ENCODE data around the gene INPP4B. TPM values are rescaled to one million over a fixed set of nuclear protein-coding genes. Genes with fewer than 3 reads are reported as not detected.
A peak's percentile ranks its signal among the peaks of the same experiment; 100 is the strongest.

The INPP4B gene
- total and polyA plus RNA-seq, 7 experiments from 2014 or later, result 52.8 to 77.5 (median 64.2) TPM

DNA sequence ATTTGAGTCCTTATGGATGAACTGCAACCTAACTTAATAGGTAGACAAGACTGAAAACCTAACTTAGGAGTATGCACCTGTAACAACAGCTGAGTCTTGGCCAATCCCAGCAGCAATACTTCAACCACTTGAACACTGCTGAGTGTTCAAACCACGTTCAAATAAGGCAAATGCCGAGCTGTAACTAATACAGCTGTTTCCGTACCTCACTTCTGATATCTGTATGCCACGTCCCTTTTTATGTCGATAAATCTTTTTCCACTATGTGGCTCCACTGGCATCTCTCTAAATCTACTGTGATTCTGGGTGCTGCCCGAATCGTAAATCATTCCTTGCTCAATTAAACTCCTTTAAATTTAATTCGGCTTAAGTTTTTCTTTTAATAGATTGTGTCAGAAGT, 459.7 kb downstream of the INPP4B start:
- DNase-seq, result no peak
- H3K27ac ChIP-seq (ENCODE audit: low read depth, low read length), result no peak overlapping the region
- no peaks in the 10 kb centered on the region for H3K27me3 ChIP-seq (ENCODE audit: control insufficient read depth in 2 of 2, insufficient read depth in 2 of 2, low read length in 2 of 2)
- intact Hi-C loops (cut with micrococcal nuclease), result no loop called here
- CTCF ChIA-PET, result no interaction called here
- Mint-ChIP-seq H3K27me3 (no peaks in the 10 kb centered on the region), H3K9me3 (peaks cover 0 to 15% (median 0%) of the 10 kb centered on the region in 11 donors), H3K36me3 (peaks cover 0 to 49% (median 40%) of the 10 kb centered on the region in 5 donors), H3K4me1 (peaks cover 12 to 84% (median 71%) of the 10 kb centered on the region in 7 donors), H3K4me3 (peak overlapping the region in 1 of 10 donors; percentile 10), H3K27ac (peak overlapping the region in 4 of 9 donors; percentile 9 to 76 (median 60))
- H3K4me1 ChIP-seq (ENCODE audit: control insufficient read depth in 2 of 2, insufficient read depth in 2 of 2, low read length in 2 of 2), result peaks cover 28% of the 10 kb centered on the region in 2 donors
- H3K4me3 ChIP-seq (ENCODE audit: low read length), result no peak overlapping the region
- no peak for ATAC-seq
- H3K36me3 ChIP-seq (ENCODE audit: control insufficient read depth in 2 of 3, insufficient read depth in 3 of 3, low read length in 3 of 3), result no peaks in the 10 kb centered on the region
- POLR2A ChIA-PET, result interaction anchor here (1.1 to 1.6 kb wide), 3 partner anchors 13 to 19 kb away, joined by 4 to 6 read pairs (median 4); no protein-coding TSS in a partner anchor
- no peaks in the 10 kb centered on the region for H3K9me3 ChIP-seq (ENCODE audit: control insufficient read depth in 2 of 3, low read length in 3 of 3)

DNA sequence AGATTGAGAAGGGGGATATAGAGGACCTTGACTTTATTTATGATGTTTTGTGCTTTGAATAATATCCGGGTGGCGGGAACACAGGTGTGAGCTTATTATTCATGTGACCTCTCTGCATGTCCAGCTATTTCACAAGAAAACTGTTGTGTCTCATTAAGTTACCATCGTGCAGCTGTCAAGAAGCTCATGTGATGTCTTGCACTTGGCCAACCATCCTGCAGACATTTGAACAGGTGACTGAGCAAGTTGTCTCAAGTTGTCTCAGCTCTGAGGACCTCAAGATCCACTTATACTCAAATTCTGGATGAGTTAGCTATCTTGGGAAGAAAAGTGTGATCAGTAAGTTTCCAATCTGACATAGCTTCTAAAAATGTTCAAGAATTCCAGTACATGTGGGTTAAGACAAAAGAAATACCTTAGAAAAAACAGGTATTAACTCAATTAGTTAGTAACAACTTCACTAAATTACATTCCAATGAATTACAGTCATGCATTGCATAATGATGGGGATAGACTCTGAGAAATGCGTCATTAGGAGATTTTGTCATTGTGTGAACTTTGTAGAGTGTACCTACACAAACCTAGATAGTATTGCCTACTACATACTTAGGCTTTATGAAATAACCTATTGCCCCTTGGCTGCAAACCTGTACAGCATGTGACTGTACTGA, 462.2 kb downstream of the INPP4B start:
- Histone ChIP-seq H3K4me3 (ENCODE audit: low read length) (no peak overlapping the region), H3K27ac (ENCODE audit: low read depth, low read length) (no peak overlapping the region), H3K27me3 (ENCODE audit: control insufficient read depth in 2 of 2, insufficient read depth in 2 of 2, low read length in 2 of 2) (no peaks in the 10 kb centered on the region), H3K9me3 (ENCODE audit: control insufficient read depth in 2 of 3, low read length in 3 of 3) (no peaks in the 10 kb centered on the region), H3K36me3 (ENCODE audit: control insufficient read depth in 2 of 3, insufficient read depth in 3 of 3, low read length in 3 of 3) (no peaks in the 10 kb centered on the region), H3K4me1 (ENCODE audit: control insufficient read depth in 2 of 2, insufficient read depth in 2 of 2, low read length in 2 of 2) (peaks cover 28 to 41% of the 10 kb centered on the region in 2 donors)
- peaks cover 20 to 89% (median 78%) of the 10 kb centered on the region in 7 donors for H3K4me1 Mint-ChIP-seq
- CTCF ChIA-PET, result interaction anchor here (1.0 to 1.2 kb wide), 2 partner anchors 8 to 28 kb away, joined by 3 read pairs; no protein-coding TSS in a partner anchor
- H3K9me3 Mint-ChIP-seq, result peaks cover 0 to 1% (median 0%) of the 10 kb centered on the region in 11 donors
- H3K36me3 Mint-ChIP-seq, result peaks cover 0 to 47% (median 37%) of the 10 kb centered on the region in 5 donors
- H3K27me3 Mint-ChIP-seq, result no peaks in the 10 kb centered on the region
- POLR2A ChIA-PET, result interaction anchor here (0.6 to 2.6 kb wide), 6 partner anchors 8 to 34 kb away, joined by 3 to 11 read pairs (median 4); no protein-coding TSS in a partner anchor
- ATAC-seq, result no peak
- H3K4me3 Mint-ChIP-seq, result peak overlapping the region in 7 of 10 donors; percentile 22 to 71 (median 55)
- intact Hi-C loops (cut with micrococcal nuclease), result loop anchor here in 1 of 2 donors (1.0 kb wide), 1 partner anchor 8 kb away; no protein-coding TSS in a partner anchor
- DNase-seq, result no peak
- peak overlapping the region in 8 of 9 donors; percentile 7 to 90 (median 65) for H3K27ac Mint-ChIP-seq

DNA sequence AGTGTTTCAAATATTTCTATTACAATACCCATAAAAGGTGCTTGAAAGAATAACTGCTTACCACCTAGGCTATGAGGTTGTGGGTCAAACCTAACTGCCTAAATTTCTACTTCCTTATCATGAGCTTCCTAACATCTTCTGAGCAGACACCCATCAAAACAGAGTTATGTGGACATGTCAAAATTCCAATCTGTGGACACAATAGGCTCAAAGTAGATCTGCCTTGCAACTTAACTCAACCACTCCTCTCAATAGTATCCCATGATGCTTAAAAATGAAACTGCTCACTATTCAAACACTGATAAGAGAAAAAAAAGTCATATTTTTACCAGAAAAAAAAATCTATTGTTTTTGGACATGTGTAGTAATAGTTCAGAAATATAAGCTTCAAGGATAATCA, 462.7 kb downstream of the INPP4B start:
- DNase-seq (no peak), ATAC-seq (no peak)
- POLR2A ChIA-PET, result interaction anchor here (0.6 to 2.6 kb wide), 9 partner anchors 9 to 171 kb away, joined by 3 to 11 read pairs (median 3); no protein-coding TSS in a partner anchor
- Histone ChIP-seq H3K27ac (ENCODE audit: low read depth, low read length) (no peak overlapping the region), H3K9me3 (ENCODE audit: control insufficient read depth in 2 of 3, low read length in 3 of 3) (no peaks in the 10 kb centered on the region), H3K27me3 (ENCODE audit: control insufficient read depth in 2 of 2, insufficient read depth in 2 of 2, low read length in 2 of 2) (no peaks in the 10 kb centered on the region), H3K36me3 (ENCODE audit: control insufficient read depth in 2 of 3, insufficient read depth in 3 of 3, low read length in 3 of 3) (no peaks in the 10 kb centered on the region), H3K4me1 (ENCODE audit: control insufficient read depth in 2 of 2, insufficient read depth in 2 of 2, low read length in 2 of 2) (peaks cover 28 to 41% of the 10 kb centered on the region in 2 donors), H3K4me3 (ENCODE audit: low read length) (no peak overlapping the region)
- intact Hi-C loops (cut with micrococcal nuclease), result no loop called here
- Mint-ChIP-seq H3K36me3 (peaks cover 0 to 47% (median 35%) of the 10 kb centered on the region in 5 donors), H3K4me1 (peaks cover 21 to 89% (median 76%) of the 10 kb centered on the region in 7 donors), H3K4me3 (peak overlapping the region in 7 of 10 donors; percentile 22 to 71 (median 53)), H3K9me3 (peaks cover 0 to 1% (median 0%) of the 10 kb centered on the region in 11 donors), H3K27me3 (no peaks in the 10 kb centered on the region), H3K27ac (peak overlapping the region in 8 of 9 donors; percentile 7 to 90 (median 65))
- CTCF ChIA-PET, result interaction anchor here (1.0 to 1.2 kb wide), 2 partner anchors 9 to 29 kb away, joined by 3 read pairs; no protein-coding TSS in a partner anchor

DNA sequence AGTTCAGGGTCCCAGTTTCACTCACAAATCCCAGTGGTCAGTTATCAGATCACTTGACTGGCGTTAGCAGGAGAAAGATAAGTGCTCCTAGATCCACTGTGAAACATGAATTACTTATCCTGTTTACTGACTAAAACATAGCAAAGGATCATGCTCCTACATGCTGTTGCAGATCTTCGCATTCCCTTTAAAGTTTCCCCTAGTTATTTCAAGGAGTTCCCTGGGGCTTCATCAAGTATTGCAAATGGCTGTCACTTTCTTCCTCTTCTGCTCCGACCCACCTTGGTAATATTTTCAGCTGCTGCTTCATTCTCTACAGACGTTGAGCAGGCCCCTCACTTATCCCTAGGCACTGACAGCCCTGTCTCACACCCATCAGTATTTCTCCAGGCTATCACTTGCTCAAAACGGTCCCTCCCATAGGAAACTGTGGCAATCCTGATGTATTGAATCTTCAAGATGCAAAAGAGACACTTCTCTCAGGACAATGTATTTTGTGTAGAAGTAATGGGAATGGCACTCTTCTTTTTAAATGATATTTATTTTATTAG, 466.0 kb downstream of the INPP4B start:
- Histone ChIP-seq H3K4me1 (ENCODE audit: control insufficient read depth in 2 of 2, insufficient read depth in 2 of 2, low read length in 2 of 2) (peaks cover 39 to 59% of the 10 kb centered on the region in 2 donors), H3K27ac (ENCODE audit: low read depth, low read length) (peak overlapping the region; percentile 53)
- H3K4me1 Mint-ChIP-seq, result peaks cover 34 to 91% (median 85%) of the 10 kb centered on the region in 7 donors

DNA sequence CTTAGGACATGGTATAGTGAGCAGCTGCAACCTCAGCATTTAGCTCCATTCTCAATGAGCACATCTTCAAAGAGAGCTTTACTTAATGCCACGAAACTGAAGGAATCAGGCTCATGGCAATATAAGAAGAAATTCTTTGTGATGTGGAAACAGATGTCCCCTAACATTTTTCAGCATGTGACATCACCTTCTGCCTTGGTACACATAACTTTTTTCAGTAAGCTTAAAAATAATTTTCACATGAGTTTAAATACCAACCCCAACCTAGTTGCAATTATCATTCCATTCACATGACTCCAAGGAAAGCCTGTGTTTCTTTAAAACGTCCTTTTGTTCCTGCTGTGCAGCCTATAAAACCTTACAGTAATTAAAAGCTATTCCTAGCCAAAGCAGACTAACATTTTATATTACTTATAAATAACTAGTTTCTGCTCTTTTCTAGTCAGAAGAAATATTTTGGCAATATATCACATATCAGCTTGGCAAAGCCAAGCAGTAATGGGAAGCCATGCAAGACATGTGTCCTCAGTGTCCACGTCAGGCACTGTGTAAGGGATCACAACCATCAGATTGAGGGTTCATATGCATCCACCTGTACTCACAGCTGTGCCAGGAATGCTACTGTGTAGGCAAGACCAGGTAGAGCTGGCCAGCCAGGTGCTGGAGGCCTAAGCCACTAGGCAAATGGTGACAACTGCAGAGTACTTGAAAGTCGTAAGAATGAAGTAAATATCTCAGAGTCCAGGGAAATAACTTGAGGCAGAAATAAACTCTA, 466.6 kb downstream of the INPP4B start:
- H3K9me3 Mint-ChIP-seq, result no peaks in the 10 kb centered on the region
- H3K4me3 Mint-ChIP-seq, result peak overlapping the region in 3 of 10 donors; percentile 28 to 72 (median 34)
- Histone ChIP-seq H3K4me1 (ENCODE audit: control insufficient read depth in 2 of 2, insufficient read depth in 2 of 2, low read length in 2 of 2) (peaks cover 42 to 64% of the 10 kb centered on the region in 2 donors), H3K9me3 (ENCODE audit: control insufficient read depth in 2 of 3, low read length in 3 of 3) (no peaks in the 10 kb centered on the region), H3K36me3 (ENCODE audit: control insufficient read depth in 2 of 3, insufficient read depth in 3 of 3, low read length in 3 of 3) (no peaks in the 10 kb centered on the region), H3K27me3 (ENCODE audit: control insufficient read depth in 2 of 2, insufficient read depth in 2 of 2, low read length in 2 of 2) (no peaks in the 10 kb centered on the region), H3K4me3 (ENCODE audit: low read length) (no peak overlapping the region), H3K27ac (ENCODE audit: low read depth, low read length) (peak overlapping the region; percentile 53)
- ATAC-seq (no peak), DNase-seq (no peak)
- intact Hi-C loops (cut with micrococcal nuclease), result loop anchor here in 1 of 2 donors (1.0 to 2.0 kb wide), 3 partner anchors 7 to 17 kb away; no protein-coding TSS in a partner anchor
- H3K27me3 Mint-ChIP-seq, result no peaks in the 10 kb centered on the region
- H3K4me1 Mint-ChIP-seq, result peaks cover 39 to 91% (median 87%) of the 10 kb centered on the region in 7 donors
- POLR2A ChIA-PET, result interaction anchor here (0.5 to 3.6 kb wide), 12 partner anchors 10 to 192 kb away, joined by 3 to 26 read pairs (median 5); no protein-coding TSS in a partner anchor
- CTCF ChIA-PET, result interaction anchor here (0.6 to 1.8 kb wide), 8 partner anchors 24 to 187 kb away, joined by 3 to 8 read pairs (median 3); no protein-coding TSS in a partner anchor
- H3K27ac Mint-ChIP-seq, result peak overlapping the region; percentile 8 to 85 (median 75)
- H3K36me3 Mint-ChIP-seq, result peaks cover 0 to 35% (median 19%) of the 10 kb centered on the region in 5 donors

More for the DNA sequence above, 466.0 kb downstream of the INPP4B start:
- Histone ChIP-seq H3K4me3 (ENCODE audit: low read length) (no peak overlapping the region), H3K36me3 (ENCODE audit: control insufficient read depth in 2 of 3, insufficient read depth in 3 of 3, low read length in 3 of 3) (no peaks in the 10 kb centered on the region), H3K9me3 (ENCODE audit: control insufficient read depth in 2 of 3, low read length in 3 of 3) (no peaks in the 10 kb centered on the region), H3K27me3 (ENCODE audit: control insufficient read depth in 2 of 2, insufficient read depth in 2 of 2, low read length in 2 of 2) (no peaks in the 10 kb centered on the region)
- ChIA-PET CTCF (interaction anchor here (1.7 to 1.8 kb wide), 2 partner anchors 23 to 25 kb away, joined by 6 to 8 read pairs; no protein-coding TSS in a partner anchor), POLR2A (interaction anchor here (1.0 to 3.6 kb wide), 7 partner anchors 13 to 187 kb away, joined by 3 to 26 read pairs (median 11); no protein-coding TSS in a partner anchor)
- no peaks in the 10 kb centered on the region for H3K9me3 Mint-ChIP-seq
- DNase-seq (no peak), ATAC-seq (no peak)
- H3K27me3 Mint-ChIP-seq, result no peaks in the 10 kb centered on the region
- peaks cover 0 to 34% (median 20%) of the 10 kb centered on the region in 5 donors for H3K36me3 Mint-ChIP-seq
- peak overlapping the region in 6 of 9 donors; percentile 11 to 83 (median 61) for H3K27ac Mint-ChIP-seq
- peak overlapping the region in 2 of 10 donors; percentile 28 to 34 for H3K4me3 Mint-ChIP-seq
- intact Hi-C loops (cut with micrococcal nuclease), result loop anchor here in 1 of 2 donors (1.0 kb wide), 1 partner anchor 8 kb away; no protein-coding TSS in a partner anchor
